Epithelial cell of esophagus (primary cell): ENCODE data around the gene LRRC7.

ENCODE experiments used
- DNase-seq: peaks from one replicate; pipeline ENCODE4 v3.0.0; 2010; ENCODE audit warnings: low read depth
- H3K4me3 ChIP-seq: 2 replicates; pipeline ENCODE4 v1.5.1; 2011; ENCODE audit warnings: mild to moderate bottlenecking, low read length, control low read depth
- TF ChIP-seq, protein P1 (sequence below): IDR thresholded peaks from 2 replicates; pipeline ENCODE4 v1.5.1; 2011; ENCODE audit warnings: low read depth, mild to moderate bottlenecking, low read length, control low read depth, inconsistent platforms; ENCODE audit not compliant: insufficient read depth; ENCODE audit errors: missing control alignments

The LRRC7 gene

DNA sequence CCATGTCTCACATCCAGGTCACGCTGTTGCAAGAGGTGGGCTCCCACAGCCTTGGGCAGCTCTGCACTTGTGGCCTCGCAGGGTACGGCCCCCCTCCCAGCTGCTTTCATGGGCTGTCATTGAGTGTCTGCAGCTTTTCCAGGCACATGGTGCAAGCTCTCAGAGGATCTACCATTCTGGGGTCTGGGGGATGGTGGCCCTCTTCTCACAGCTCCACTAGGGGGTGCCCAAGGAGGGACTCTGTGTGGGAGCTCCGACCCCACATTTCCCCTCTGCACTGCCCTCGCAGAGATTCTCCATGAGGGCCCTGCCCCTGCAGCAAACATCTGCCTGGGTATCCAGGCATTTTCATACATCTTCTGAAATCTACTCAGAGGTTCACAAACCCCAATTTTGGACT is 219.4 kb downstream of the LRRC7 start:
- TF ChIP-seq, protein P1, sequence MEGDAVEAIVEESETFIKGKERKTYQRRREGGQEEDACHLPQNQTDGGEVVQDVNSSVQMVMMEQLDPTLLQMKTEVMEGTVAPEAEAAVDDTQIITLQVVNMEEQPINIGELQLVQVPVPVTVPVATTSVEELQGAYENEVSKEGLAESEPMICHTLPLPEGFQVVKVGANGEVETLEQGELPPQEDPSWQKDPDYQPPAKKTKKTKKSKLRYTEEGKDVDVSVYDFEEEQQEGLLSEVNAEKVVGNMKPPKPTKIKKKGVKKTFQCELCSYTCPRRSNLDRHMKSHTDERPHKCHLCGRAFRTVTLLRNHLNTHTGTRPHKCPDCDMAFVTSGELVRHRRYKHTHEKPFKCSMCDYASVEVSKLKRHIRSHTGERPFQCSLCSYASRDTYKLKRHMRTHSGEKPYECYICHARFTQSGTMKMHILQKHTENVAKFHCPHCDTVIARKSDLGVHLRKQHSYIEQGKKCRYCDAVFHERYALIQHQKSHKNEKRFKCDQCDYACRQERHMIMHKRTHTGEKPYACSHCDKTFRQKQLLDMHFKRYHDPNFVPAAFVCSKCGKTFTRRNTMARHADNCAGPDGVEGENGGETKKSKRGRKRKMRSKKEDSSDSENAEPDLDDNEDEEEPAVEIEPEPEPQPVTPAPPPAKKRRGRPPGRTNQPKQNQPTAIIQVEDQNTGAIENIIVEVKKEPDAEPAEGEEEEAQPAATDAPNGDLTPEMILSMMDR, result no peak
- no peak overlapping the region for H3K4me3 ChIP-seq
- DNase-seq, result no peak

DNA sequence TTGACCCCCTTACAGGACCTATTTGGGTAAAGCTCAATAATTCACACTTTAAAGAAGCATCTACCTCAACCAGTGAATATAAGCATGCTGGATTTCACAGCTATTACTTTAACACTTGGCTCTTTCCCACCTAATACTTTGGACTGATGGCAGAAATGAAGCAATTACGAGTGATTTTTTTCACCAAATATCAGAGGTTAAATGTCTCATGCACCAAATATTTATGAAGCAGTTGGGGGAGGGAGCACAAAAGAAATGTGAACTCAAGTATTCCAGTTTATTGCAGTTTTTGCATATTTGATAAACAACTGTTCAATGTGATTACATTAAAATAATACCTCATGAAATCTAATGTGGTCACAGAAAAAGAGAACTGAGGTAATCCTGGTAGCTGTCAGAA is 223.6 kb downstream of the LRRC7 start:
- no peak overlapping the region for H3K4me3 ChIP-seq
- no peak for DNase-seq
- TF ChIP-seq, protein P1, result no peak

DNA sequence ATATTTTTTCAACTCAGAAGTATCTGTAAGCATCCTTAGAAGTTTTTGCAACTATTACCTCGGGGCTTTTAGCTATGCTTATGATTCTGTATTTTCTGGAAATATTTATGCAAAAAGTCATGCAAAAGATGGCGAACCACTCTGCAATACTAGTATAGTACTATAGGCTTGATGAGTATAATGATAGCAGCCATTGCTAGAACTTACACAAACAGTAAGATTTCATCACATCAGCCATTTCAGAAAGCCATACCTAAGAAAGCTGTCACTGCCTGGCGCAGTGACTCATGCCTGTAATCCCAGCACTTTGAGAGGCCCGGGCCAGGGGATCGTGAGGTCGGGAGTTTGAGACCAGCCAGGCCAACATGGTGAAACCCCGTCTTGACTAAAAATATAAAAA is 227.1 kb downstream of the LRRC7 start:
- H3K4me3 ChIP-seq, result no peak overlapping the region
- DNase-seq, result no peak
- TF ChIP-seq, protein P1, result no peak

GRCh38 chr1:69814926-69815325 is 247.2 kb downstream of the LRRC7 start:
- H3K4me3 ChIP-seq, result no peak overlapping the region
- TF ChIP-seq, protein P1, result no peak
- peak; percentile 1 for DNase-seq

GRCh38 chr1:69824932-69825331 is 257.2 kb downstream of the LRRC7 start:
- DNase-seq, result no peak
- H3K4me3 ChIP-seq, result no peak overlapping the region
- TF ChIP-seq, protein P1, result no peak

DNA sequence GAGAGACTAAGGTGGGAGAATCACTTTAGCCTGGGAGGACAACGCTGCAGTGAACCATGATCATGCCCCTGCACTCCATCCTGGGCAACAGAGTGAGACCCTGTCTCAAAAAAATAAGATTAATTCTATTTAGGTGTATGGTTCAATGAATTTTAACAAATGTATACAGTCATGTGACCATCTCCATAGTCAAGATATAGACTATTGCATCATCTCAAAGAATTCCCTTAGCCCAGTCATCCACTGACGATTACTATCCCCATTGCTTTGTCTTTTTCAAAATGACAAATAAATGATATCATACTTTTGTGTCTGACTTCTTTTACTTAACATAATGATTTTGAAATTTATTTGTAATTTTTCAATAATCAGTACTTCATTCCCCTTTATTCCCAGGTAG is 260.0 kb downstream of the LRRC7 start:
- H3K4me3 ChIP-seq, result no peak overlapping the region
- DNase-seq, result no peak
- TF ChIP-seq, protein P1, result no peak

- no peak for DNase-seq
- no peak overlapping the region for H3K4me3 ChIP-seq
- TF ChIP-seq, protein P1, result no peak
Observed at GRCh38 chr1:69833536-69833935, 265.8 kb downstream of the LRRC7 start.
